Measurements from ENCODE around the gene ELAVL1. TPM values are rescaled to one million over a fixed set of nuclear protein-coding genes. Genes with fewer than 3 reads are reported as not detected.

Gene ELAVL1
- polyA plus RNA-seq, 1 experiment, result 44.7 TPM

DNA sequence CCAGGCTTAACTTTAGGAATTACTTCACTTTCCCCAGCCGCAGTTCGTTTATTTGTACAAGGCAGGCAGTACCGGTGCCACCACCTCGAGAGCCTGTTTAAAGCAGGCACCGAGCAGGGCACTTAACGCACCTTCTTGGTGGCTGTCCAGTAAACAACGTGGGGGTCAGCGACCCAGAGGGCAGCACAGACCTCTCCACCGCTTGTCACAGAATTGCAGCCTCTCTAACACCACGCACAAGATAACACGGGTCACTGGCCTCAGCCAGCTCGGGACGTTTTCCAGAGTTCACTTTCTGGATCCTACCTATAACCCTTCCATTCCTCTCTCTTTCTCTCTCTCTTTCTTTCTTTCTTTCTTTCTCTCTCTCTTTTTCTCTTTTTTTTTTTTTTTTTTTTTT lies 16.8 kb upstream of the ELAVL1 start:
- Histone ChIP-seq H3K27me3 (ENCODE audit: control insufficient read depth, insufficient read depth, low read length) (no peaks in the 10 kb centered on the region), H3K4me3 (ENCODE audit: low read depth, low read length) (no peak overlapping the region), H3K27ac (ENCODE audit: low read depth, low read length) (no peak overlapping the region), H3K9me3 (ENCODE audit: control insufficient read depth, insufficient read depth, low read length) (no peaks in the 10 kb centered on the region)
- CTCF ChIA-PET, result no interaction called here
- TF ChIP-seq, protein P1, sequence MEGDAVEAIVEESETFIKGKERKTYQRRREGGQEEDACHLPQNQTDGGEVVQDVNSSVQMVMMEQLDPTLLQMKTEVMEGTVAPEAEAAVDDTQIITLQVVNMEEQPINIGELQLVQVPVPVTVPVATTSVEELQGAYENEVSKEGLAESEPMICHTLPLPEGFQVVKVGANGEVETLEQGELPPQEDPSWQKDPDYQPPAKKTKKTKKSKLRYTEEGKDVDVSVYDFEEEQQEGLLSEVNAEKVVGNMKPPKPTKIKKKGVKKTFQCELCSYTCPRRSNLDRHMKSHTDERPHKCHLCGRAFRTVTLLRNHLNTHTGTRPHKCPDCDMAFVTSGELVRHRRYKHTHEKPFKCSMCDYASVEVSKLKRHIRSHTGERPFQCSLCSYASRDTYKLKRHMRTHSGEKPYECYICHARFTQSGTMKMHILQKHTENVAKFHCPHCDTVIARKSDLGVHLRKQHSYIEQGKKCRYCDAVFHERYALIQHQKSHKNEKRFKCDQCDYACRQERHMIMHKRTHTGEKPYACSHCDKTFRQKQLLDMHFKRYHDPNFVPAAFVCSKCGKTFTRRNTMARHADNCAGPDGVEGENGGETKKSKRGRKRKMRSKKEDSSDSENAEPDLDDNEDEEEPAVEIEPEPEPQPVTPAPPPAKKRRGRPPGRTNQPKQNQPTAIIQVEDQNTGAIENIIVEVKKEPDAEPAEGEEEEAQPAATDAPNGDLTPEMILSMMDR (IDR thresholded peaks at IDR 0.05; ENCODE audit: low read depth, low read length), result no peak
- no peak for DNase-seq (ENCODE audit: low read depth, low spot score)
- POLR2A ChIA-PET, result no interaction called here

DNA sequence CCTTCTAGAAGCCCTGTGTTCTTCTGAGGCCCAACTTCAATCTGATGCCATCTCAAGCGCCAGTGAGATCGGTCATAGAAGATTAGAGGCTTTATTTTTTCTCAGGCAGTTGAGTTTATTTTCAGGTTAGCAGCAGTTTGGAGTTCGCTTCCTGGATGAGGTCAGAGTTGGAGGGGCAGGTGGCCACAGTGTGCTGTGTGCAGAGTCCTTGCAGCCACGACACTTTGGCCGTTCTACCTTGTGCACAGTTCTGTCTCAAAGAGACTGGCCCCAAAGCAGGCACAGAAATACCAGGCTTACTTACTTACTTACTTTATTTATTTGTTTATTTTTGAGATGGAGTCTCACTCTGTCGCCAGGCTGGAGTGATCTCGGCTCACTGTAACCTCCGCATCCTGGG lies 15.9 kb upstream of the ELAVL1 start:
- TF ChIP-seq, protein P1 (IDR thresholded peaks at IDR 0.05; ENCODE audit: low read depth, low read length), result no peak
- no peak overlapping the region for H3K27ac ChIP-seq (ENCODE audit: low read depth, low read length)
- H3K9me3 ChIP-seq (ENCODE audit: control insufficient read depth, insufficient read depth, low read length), result no peaks in the 10 kb centered on the region
- ChIA-PET POLR2A (no interaction called here), CTCF (no interaction called here)
- H3K27me3 ChIP-seq (ENCODE audit: control insufficient read depth, insufficient read depth, low read length), result no peaks in the 10 kb centered on the region
- H3K4me3 ChIP-seq (ENCODE audit: low read depth, low read length), result no peak overlapping the region
- DNase-seq (ENCODE audit: low read depth, low spot score), result no peak

DNA sequence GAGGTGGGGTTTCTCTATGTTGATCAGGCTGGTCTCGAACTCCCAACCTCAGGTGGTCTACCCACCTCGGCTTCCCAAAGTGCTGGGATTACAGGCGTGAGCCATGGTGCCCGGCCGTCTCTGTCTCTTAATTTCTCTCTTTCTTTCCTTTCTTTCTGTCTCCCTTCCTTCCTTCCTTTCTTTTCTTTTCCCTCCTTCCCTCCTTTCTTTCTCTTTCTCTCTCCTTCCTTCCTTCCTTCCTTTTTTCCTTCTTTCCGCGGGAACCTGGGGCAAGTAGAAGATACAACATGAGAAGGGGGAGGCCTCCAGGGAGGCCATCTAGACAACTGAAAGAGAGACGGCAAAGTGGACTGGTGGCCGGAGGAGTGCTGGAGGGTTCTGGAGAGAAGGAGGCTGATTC lies 15.2 kb upstream of the ELAVL1 start:
- no peak for DNase-seq (ENCODE audit: low read depth, low spot score)
- no peak overlapping the region for H3K27ac ChIP-seq (ENCODE audit: low read depth, low read length)
- TF ChIP-seq, protein P1 (IDR thresholded peaks at IDR 0.05; ENCODE audit: low read depth, low read length), result no peak
- ChIA-PET CTCF (no interaction called here), POLR2A (interaction anchor here (0.6 kb wide), 1 partner anchor 14 kb away, joined by 12 read pairs; no protein-coding TSS in a partner anchor)
- no peaks in the 10 kb centered on the region for H3K9me3 ChIP-seq (ENCODE audit: control insufficient read depth, insufficient read depth, low read length)
- H3K27me3 ChIP-seq (ENCODE audit: control insufficient read depth, insufficient read depth, low read length), result no peaks in the 10 kb centered on the region
- no peak overlapping the region for H3K4me3 ChIP-seq (ENCODE audit: low read depth, low read length)

DNA sequence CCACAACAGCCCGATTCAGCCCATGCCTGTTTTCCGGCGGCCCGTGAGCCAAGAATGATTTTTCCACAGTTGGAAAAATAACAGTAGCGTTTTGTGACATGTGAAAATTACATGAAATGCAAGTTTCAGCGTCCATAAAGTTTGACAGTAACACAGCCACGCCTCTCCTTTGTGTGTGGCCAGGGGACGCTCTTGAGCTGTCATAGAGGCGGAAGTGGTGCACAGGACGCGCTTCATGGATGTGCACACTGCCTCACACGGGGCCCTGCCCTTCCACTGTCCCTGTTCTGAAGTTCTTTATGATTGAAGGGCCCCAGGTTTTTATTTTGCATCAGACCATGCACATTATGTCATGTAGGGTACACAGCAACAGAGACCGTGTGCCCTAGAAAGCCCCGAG lies 12.4 kb upstream of the ELAVL1 start:
- POLR2A ChIA-PET, result no interaction called here
- no peak for DNase-seq (ENCODE audit: low read depth, low spot score)
- TF ChIP-seq, protein P1 (IDR thresholded peaks at IDR 0.05; ENCODE audit: low read depth, low read length), result no peak
- H3K27ac ChIP-seq (ENCODE audit: low read depth, low read length), result no peak overlapping the region
- no peaks in the 10 kb centered on the region for H3K27me3 ChIP-seq (ENCODE audit: control insufficient read depth, insufficient read depth, low read length)
- H3K4me3 ChIP-seq (ENCODE audit: low read depth, low read length), result no peak overlapping the region
- no peaks in the 10 kb centered on the region for H3K9me3 ChIP-seq (ENCODE audit: control insufficient read depth, insufficient read depth, low read length)
- CTCF ChIA-PET, result interaction anchor here (0.5 kb wide), 1 partner anchor 214 kb away, joined by 3 read pairs; no protein-coding TSS in a partner anchor

DNA sequence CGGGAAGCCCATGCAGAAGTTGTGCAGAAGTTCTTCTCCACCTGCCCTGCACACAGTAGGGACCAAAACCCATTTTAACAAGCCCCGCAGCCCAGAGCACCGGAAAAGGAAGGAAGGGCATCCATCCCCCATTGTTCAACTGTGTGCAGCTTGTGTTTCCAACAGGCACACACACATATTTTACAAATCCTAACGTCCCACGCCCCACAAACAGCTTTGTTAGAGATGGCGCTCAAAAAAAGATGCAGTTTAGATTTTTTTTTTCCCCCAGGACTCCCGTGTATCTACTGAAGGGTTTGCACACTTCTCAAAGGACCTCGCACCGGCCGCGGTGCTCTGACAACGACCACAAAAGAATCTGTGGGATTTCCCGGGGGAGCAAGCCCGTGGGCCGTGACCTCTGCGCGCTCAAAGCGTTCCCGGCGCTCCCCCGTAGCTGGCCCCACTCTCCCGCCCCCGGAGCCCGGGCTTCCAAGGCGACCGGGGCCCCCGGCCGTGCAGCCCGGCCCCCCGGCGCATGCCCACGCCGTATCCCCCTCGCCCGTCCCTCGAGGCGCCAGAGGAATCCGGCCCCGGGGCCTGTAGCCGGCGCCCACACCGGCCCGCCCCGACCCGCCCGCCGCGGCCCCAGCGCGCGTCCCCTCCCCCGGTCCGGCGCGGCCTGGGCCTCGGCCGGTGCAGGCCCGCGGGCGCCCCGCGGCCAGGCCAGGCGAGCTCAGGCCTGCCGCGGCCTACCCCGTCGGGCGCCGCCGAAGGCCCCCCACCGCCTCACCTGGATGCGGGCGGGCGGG lies 523 bp downstream of the ELAVL1 start:
- TF ChIP-seq, protein P1 (IDR thresholded peaks at IDR 0.05; ENCODE audit: low read depth, low read length), result no peak
- Histone ChIP-seq H3K27ac (ENCODE audit: low read depth, low read length) (peak overlapping the region; percentile 39), H3K4me3 (ENCODE audit: low read depth, low read length) (peak overlapping the region; percentile 78), H3K9me3 (ENCODE audit: control insufficient read depth, insufficient read depth, low read length) (no peaks in the 10 kb centered on the region), H3K27me3 (ENCODE audit: control insufficient read depth, insufficient read depth, low read length) (no peaks in the 10 kb centered on the region)
- CTCF ChIA-PET, result interaction anchor here (1.2 to 1.8 kb wide), 3 partner anchors 24 to 61 kb away, joined by 3 to 6 read pairs (median 3); no protein-coding TSS in a partner anchor
- DNase-seq (ENCODE audit: low read depth, low spot score), result no peak
- POLR2A ChIA-PET, result interaction anchor here (1.2 kb wide), 1 partner anchor 61 kb away, joined by 6 read pairs; the partner anchor contains the start of gene TIMM44
